Chondrocyte (in vitro differentiated cells): Measurements from ENCODE around the gene CRYGN. TPM values are rescaled to one million over a fixed set of nuclear protein-coding genes. Genes with fewer than 3 reads are reported as not detected.

ENCODE experiments used
- DNase-seq: peaks from one replicate; pipeline ENCODE4 v3.0.0; 2021; ENCODE audit warnings: mixed read lengths, low spot score
- H3K27ac Mint-ChIP-seq: one replicate; pipeline ENCODE4 v1.8.0; 2021; ENCODE audit warnings: mild to moderate bottlenecking, moderate library complexity, mixed read lengths; ENCODE audit not compliant: unreplicated experiment
- H3K27me3 Mint-ChIP-seq: 2 replicates; pipeline ENCODE4 v1.8.0; 2021; ENCODE audit warnings: low read depth, mixed read lengths
- H3K36me3 Mint-ChIP-seq: 2 replicates; pipeline ENCODE4 v1.8.0; 2021; ENCODE audit warnings: low read depth, mixed read lengths
- H3K4me1 Mint-ChIP-seq: 2 replicates; pipeline ENCODE4 v1.8.0; 2021; ENCODE audit warnings: low read depth, mild to moderate bottlenecking, mixed read lengths
- H3K4me3 Mint-ChIP-seq: one replicate; pipeline ENCODE4 v1.8.0; 2021; ENCODE audit warnings: mild to moderate bottlenecking, moderate library complexity, mixed read lengths; ENCODE audit not compliant: unreplicated experiment
- H3K9me3 Mint-ChIP-seq: 2 replicates; pipeline ENCODE4 v1.8.0; 2021; ENCODE audit warnings: low read depth, mixed read lengths
- CTCF ChIP-seq: fragments of 200-600 bp; sonication (generic); IDR thresholded peaks from 2 replicates; pipeline ENCODE4 v1.5.0; 2021; ENCODE audit warnings: antibody characterized with exemption, mild to moderate bottlenecking, moderate library complexity
- total RNA-seq: library from RNA; stranded (reverse); gene quantifications from 3 replicates; pipeline ENCODE4 v1.2.1, GENCODE V29; 2021

Gene CRYGN
- total RNA-seq, 1 donor from 2014 or later = not detected

DNA sequence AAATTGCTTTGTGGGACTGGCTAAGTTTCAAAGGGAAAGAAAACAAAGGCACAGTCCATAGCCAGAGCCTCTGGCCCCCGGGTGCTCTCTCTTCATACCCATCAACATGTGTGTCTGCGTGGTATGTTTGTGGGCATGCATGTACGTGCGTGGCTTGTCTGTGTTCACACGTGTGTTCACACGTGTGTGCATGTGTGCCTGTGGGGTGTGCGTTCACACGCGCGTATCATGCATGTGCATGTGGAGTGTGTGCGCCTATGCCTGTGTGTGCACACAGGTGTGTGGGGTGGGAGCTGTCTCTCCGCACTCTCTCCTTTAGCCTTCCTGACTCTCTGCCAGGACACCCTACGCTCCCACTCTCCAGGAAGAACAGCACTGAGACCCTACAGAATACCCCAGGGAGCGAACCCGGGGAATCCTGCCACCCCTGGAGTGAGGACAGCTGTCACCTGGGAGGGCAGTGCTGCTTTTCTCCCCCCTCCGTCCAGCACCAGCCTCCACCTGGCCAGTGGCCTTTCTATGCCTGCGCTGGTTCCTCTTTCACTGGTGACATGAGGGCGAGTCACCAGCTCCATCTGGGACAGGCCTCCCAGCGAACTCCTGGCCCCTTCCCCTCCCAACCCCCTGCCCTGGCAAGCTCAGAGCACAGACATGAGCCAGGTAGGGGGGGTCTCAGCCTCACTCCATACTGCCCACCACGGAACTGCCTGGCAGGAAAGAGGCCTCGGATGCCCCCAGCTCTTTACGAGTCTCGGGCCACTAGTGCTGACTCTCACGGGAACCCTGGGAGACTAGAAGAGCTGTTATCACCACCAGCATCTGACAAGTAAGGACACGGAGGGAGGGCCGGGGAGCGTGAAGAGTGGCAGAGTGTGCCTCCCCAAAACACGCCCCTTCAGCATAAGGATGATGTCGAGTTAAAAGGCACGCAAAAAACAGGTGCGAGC, 46.6 kb downstream of the CRYGN start:
- Mint-ChIP-seq H3K4me1 (no peaks in the 10 kb centered on the region), H3K4me3 (no peak overlapping the region), H3K36me3 (no peaks in the 10 kb centered on the region), H3K27ac (no peak overlapping the region), H3K27me3 (peaks cover 26% of the 10 kb centered on the region), H3K9me3 (no peaks in the 10 kb centered on the region)
- peak; percentile 68 for DNase-seq
- no peak for TF ChIP-seq CTCF

DNA sequence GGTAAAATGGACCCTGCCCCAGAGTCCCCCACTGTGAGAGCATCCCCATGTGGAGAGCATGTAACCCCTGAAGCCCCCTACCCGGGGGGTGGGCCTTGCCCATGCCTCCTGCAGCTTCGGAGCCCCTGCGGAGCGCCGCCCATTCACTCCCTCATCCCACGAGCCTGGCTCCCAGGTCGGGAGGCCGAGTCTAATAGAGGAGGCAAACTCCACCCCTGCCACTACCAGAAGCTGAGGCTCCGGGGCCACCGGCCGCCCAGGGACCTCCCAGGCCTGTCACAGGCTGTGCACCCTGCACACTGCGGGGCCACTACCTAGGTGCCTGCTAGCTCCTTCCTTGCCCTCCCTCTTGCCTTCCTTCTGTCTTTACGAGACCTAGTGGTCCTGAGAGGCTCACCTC, 47.5 kb downstream of the CRYGN start:
- no peaks in the 10 kb centered on the region for H3K4me1 Mint-ChIP-seq
- no peak overlapping the region for H3K4me3 Mint-ChIP-seq
- TF ChIP-seq CTCF = no peak
- H3K9me3 Mint-ChIP-seq = no peaks in the 10 kb centered on the region
- H3K27me3 Mint-ChIP-seq = peaks cover 28% of the 10 kb centered on the region
- DNase-seq = peak; percentile 93
- no peaks in the 10 kb centered on the region for H3K36me3 Mint-ChIP-seq
- no peak overlapping the region for H3K27ac Mint-ChIP-seq

- H3K4me1 Mint-ChIP-seq = no peaks in the 10 kb centered on the region
Measured at GRCh38 chr7:151392002-151392401, 47.9 kb downstream of the CRYGN start.

DNA sequence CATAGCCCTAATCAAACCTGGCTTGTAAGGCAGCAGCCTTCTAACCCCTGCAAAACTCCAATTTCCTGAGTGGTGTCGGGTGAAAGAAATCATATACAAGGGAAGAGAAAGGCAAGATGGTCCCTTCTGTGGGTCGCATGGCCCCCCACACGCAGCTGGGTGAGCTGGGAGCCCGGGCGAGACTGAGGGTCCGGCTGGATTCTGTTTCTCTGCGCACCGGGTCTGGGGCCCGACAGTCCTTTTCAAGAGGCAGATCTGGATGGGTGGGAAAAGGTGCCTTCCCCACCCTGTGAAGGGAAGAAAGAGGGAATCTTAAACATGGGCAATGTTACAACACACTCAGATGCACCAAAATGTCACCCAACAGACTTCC, 48.6 kb downstream of the CRYGN start:
- Mint-ChIP-seq H3K36me3 (no peaks in the 10 kb centered on the region), H3K4me3 (no peak overlapping the region), H3K4me1 (no peaks in the 10 kb centered on the region), H3K9me3 (no peaks in the 10 kb centered on the region), H3K27me3 (peaks cover 31% of the 10 kb centered on the region), H3K27ac (no peak overlapping the region)
- DNase-seq = peak; percentile 53
- no peak for TF ChIP-seq CTCF

More at GRCh38 chr7:151392002-151392401, 47.9 kb downstream of the CRYGN start:
- no peak for TF ChIP-seq CTCF
- Mint-ChIP-seq H3K9me3 (no peaks in the 10 kb centered on the region), H3K27me3 (peaks cover 28% of the 10 kb centered on the region), H3K36me3 (no peaks in the 10 kb centered on the region), H3K27ac (no peak overlapping the region), H3K4me3 (no peak overlapping the region)
- DNase-seq = peak; percentile 94

DNA sequence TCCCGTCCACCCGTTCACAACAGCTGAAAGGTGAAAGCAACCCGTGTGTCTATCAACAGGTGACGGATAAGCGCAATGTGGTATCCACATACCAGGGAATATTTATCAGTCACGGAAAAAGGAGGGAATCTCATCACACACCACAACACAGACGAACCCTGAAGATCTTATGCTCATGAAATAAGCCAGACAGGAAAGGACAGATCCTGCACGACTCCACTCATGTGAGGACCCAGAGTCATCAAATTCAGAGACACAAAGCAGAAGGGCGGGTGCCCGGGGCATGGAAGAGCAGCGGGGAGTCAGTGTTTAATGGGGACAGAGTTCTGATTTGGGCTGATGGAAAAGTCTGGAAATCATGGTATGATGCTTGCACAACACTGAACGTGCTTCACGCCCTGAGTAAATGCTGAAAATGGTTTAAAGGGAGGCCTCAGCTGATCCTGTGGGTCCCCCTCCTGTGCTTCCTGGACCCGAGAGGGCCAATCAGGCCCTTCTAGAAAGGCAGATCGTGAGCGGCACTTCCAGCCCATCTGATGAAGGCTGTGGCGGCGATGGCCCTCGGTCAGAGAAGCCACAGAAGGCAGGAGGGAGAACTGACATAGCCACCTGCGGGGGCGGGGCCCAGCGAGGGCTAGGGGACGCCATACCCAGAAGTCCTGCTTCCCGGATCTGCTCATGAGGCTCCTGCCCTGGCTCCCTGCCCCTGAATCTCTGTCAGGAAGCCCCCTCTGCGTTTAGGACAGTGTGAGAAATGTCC, 49.2 kb downstream of the CRYGN start:
- H3K27ac Mint-ChIP-seq = no peak overlapping the region
- peaks cover 31% of the 10 kb centered on the region for H3K27me3 Mint-ChIP-seq
- TF ChIP-seq CTCF = no peak
- no peak overlapping the region for H3K4me3 Mint-ChIP-seq
- no peaks in the 10 kb centered on the region for H3K36me3 Mint-ChIP-seq
- peak; percentile 65 for DNase-seq
- no peaks in the 10 kb centered on the region for H3K9me3 Mint-ChIP-seq
- no peaks in the 10 kb centered on the region for H3K4me1 Mint-ChIP-seq
